ENCODE results near the gene HTR3E.

DNA sequence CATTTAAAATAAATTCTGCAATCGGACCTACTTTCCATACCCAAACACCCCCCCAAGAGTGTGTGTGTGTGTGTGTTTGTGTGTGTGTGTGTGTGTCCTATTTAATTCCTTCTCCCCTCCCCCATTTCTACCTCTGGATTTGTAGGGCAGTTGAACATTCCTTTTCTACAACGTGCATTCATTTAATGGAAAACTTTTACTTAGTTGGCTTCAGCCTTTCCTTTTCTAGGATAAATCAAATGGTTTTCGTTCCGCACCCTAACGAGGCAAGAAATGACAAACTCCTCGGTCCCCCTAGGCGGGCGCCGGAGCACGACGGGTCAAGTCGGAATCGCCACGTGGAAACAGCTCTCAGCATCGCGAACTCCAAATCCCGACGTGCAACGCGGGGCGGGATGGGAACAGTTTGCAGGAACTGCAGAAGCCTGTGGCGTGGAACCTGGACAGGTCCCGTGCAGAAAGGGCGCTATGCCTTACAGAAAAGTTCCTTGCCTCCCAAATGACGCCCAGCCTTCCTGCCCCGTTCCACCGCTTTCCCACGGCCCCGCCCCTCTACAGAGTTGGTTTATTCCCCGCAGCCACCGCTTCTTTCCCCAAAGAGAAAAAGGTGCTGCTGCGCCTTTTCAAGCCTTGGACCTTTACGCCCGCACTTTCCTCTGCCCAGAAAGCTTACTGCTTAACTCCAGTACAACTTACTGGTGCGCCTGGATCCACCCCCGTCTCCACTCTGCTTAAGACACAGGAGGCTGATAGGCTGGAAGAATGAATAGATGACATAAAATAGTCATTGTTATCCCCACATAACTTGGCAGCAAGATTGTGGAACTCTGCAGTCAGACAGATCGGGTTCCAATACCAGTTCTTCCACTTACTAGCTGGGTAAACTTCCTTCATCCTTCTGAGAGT, 37.2 kb downstream of the HTR3E start:
- TF ChIP-seq POLR2A (IDR thresholded peaks at IDR 0.05): no peak
- TF ChIP-seq, protein P1, sequence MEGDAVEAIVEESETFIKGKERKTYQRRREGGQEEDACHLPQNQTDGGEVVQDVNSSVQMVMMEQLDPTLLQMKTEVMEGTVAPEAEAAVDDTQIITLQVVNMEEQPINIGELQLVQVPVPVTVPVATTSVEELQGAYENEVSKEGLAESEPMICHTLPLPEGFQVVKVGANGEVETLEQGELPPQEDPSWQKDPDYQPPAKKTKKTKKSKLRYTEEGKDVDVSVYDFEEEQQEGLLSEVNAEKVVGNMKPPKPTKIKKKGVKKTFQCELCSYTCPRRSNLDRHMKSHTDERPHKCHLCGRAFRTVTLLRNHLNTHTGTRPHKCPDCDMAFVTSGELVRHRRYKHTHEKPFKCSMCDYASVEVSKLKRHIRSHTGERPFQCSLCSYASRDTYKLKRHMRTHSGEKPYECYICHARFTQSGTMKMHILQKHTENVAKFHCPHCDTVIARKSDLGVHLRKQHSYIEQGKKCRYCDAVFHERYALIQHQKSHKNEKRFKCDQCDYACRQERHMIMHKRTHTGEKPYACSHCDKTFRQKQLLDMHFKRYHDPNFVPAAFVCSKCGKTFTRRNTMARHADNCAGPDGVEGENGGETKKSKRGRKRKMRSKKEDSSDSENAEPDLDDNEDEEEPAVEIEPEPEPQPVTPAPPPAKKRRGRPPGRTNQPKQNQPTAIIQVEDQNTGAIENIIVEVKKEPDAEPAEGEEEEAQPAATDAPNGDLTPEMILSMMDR (IDR thresholded peaks at IDR 0.05): no peak

Data from tibial nerve (tissue), 3 donors.